Measurements from ENCODE around the gene PAX7.

DNA sequence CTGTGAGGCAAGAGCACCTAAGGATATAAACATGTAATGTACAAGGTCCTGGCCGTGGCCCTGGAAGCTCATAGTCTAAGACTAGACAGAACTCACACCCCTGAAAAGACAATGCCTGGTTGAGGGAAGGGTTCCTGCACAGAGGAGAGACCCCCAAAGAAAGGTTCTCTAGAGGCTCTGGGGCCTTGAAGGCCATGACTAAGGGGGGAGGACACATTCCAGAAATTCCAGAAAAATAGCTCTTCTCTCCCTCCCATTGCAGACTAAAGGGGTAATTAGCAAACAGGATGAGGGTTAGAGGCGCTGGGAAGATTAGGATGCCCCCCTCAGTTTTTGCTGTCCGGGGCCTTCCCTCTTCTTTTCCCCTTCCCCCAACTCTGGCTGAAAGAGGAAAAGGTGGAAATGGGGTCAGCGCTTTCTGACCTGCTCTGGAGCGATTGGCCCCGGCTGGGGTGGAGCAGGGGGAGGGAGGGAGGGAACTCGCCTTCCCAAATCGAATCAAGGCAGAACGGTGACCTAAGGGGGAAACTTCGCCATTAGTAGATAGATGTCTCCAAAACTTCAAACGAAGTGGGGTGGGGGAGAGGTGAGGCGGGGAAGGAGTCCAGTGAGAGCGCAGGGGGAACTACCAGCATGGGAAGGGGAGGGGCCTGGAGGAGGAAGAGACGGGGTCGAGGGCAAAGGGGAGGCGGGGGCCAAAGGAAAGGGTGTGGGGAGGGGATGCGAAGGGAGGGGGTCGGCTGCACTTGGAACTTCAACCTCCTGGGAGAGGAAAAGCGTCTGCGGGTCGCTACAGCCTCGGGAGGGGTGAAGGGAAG lies 11.8 kb downstream of the PAX7 start:
- TF ChIP-seq, protein P1, sequence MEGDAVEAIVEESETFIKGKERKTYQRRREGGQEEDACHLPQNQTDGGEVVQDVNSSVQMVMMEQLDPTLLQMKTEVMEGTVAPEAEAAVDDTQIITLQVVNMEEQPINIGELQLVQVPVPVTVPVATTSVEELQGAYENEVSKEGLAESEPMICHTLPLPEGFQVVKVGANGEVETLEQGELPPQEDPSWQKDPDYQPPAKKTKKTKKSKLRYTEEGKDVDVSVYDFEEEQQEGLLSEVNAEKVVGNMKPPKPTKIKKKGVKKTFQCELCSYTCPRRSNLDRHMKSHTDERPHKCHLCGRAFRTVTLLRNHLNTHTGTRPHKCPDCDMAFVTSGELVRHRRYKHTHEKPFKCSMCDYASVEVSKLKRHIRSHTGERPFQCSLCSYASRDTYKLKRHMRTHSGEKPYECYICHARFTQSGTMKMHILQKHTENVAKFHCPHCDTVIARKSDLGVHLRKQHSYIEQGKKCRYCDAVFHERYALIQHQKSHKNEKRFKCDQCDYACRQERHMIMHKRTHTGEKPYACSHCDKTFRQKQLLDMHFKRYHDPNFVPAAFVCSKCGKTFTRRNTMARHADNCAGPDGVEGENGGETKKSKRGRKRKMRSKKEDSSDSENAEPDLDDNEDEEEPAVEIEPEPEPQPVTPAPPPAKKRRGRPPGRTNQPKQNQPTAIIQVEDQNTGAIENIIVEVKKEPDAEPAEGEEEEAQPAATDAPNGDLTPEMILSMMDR (IDR thresholded peaks at IDR 0.05): no peak
- no peak for TF ChIP-seq ZFX (IDR thresholded peaks at IDR 0.05; ENCODE audit: borderline replicate concordance)
